ENCODE results near the gene OR14A16. TPM values are rescaled to one million over a fixed set of nuclear protein-coding genes. Genes with fewer than 3 reads are reported as not detected.

The OR14A16 gene
- total RNA-seq, 1 experiment from 2014 or later: not detected

GRCh38 chr1:247812637-247813036 lies 11.3 kb downstream of the OR14A16 start:
- CTCF ChIA-PET: no interaction called here
- no peak for TF ChIP-seq CTCF (conservative IDR thresholded peaks at IDR 0.05; ENCODE audit: low read depth, low read length)
- no peak for TF ChIP-seq EZH2 (IDR thresholded peaks at IDR 0.05; ENCODE audit: borderline replicate concordance, low read depth, low read length, poor library complexity, severe bottlenecking)
- no peak for DNase-seq (ENCODE audit: low spot score)
- POLR2A ChIA-PET (ENCODE audit: low non-redundant PET): no interaction called here
- Histone ChIP-seq H3K4me1 (ENCODE audit: insufficient read depth, low read length, poor library complexity, severe bottlenecking) (no peaks in the 10 kb centered on the region), H3K27me3 (replicated peaks; ENCODE audit: insufficient read depth, low read depth, low read length, poor library complexity) (no peaks in the 10 kb centered on the region), H3K4me3 (ENCODE audit: low read depth, low read length, poor library complexity, severe bottlenecking) (no peak overlapping the region), H3K27ac (ENCODE audit: low read depth, low read length, poor library complexity, severe bottlenecking) (no peak overlapping the region), H3K9me3 (ENCODE audit: low read depth, low read length, poor library complexity, severe bottlenecking) (no peaks in the 10 kb centered on the region), H3K36me3 (ENCODE audit: insufficient read depth, low read length, poor library complexity, severe bottlenecking) (no peaks in the 10 kb centered on the region)
- BruUV-seq (replicated peaks): no TSS peak
- intact Hi-C loops (cut with micrococcal nuclease; ENCODE audit: unreplicated experiment): no loop called here

GRCh38 chr1:247797518-247797917 lies 26.4 kb downstream of the OR14A16 start:
- TF ChIP-seq CTCF (conservative IDR thresholded peaks at IDR 0.05; ENCODE audit: low read depth, low read length): no peak
- POLR2A ChIA-PET (ENCODE audit: low non-redundant PET): no interaction called here
- no TSS peak for BruUV-seq (replicated peaks)

GRCh38 chr1:247769603-247770002 lies 54.3 kb downstream of the OR14A16 start:
- no peak for TF ChIP-seq CTCF (conservative IDR thresholded peaks at IDR 0.05; ENCODE audit: low read depth, low read length)
- TF ChIP-seq EZH2 (IDR thresholded peaks at IDR 0.05; ENCODE audit: borderline replicate concordance, low read depth, low read length, poor library complexity, severe bottlenecking): no peak
- Histone ChIP-seq H3K27me3 (replicated peaks; ENCODE audit: insufficient read depth, low read depth, low read length, poor library complexity) (no peaks in the 10 kb centered on the region), H3K4me3 (ENCODE audit: low read depth, low read length, poor library complexity, severe bottlenecking) (no peak overlapping the region), H3K36me3 (ENCODE audit: insufficient read depth, low read length, poor library complexity, severe bottlenecking) (no peaks in the 10 kb centered on the region), H3K27ac (ENCODE audit: low read depth, low read length, poor library complexity, severe bottlenecking) (no peak overlapping the region), H3K4me1 (ENCODE audit: insufficient read depth, low read length, poor library complexity, severe bottlenecking) (no peaks in the 10 kb centered on the region), H3K9me3 (ENCODE audit: low read depth, low read length, poor library complexity, severe bottlenecking) (no peaks in the 10 kb centered on the region)
- POLR2A ChIA-PET (ENCODE audit: low non-redundant PET): no interaction called here
- BruUV-seq (replicated peaks): no TSS peak
- CTCF ChIA-PET: no interaction called here
- DNase-seq (ENCODE audit: low spot score): no peak
- intact Hi-C loops (cut with micrococcal nuclease; ENCODE audit: unreplicated experiment): no loop called here

More at GRCh38 chr1:247797518-247797917, 26.4 kb downstream of the OR14A16 start:
- Histone ChIP-seq H3K4me1 (ENCODE audit: insufficient read depth, low read length, poor library complexity, severe bottlenecking) (no peaks in the 10 kb centered on the region), H3K36me3 (ENCODE audit: insufficient read depth, low read length, poor library complexity, severe bottlenecking) (no peaks in the 10 kb centered on the region), H3K9me3 (ENCODE audit: low read depth, low read length, poor library complexity, severe bottlenecking) (peaks cover 13% of the 10 kb centered on the region), H3K27me3 (replicated peaks; ENCODE audit: insufficient read depth, low read depth, low read length, poor library complexity) (no peaks in the 10 kb centered on the region), H3K27ac (ENCODE audit: low read depth, low read length, poor library complexity, severe bottlenecking) (no peak overlapping the region), H3K4me3 (ENCODE audit: low read depth, low read length, poor library complexity, severe bottlenecking) (no peak overlapping the region)
- DNase-seq (ENCODE audit: low spot score): no peak
- CTCF ChIA-PET: no interaction called here
- intact Hi-C loops (cut with micrococcal nuclease; ENCODE audit: unreplicated experiment): no loop called here

Other genes starting within 250 kb of the OR14A16 start
- gene OR2G2, start 235.8 kb downstream of the OR14A16 start, total RNA-seq (2021): not detected in 2 replicates
- gene OR2G3, start 218.5 kb downstream of the OR14A16 start, total RNA-seq (2021): not detected in 2 replicates
- gene OR13G1, start 144.4 kb downstream of the OR14A16 start, total RNA-seq (2021): not detected in 2 replicates
- gene OR6F1, start 107.5 kb downstream of the OR14A16 start, total RNA-seq (2021): not detected in 2 replicates
- not detected in 2 replicates for gene OR14K1, start 85.5 kb downstream of the OR14A16 start, total RNA-seq (2021)
- not detected in 2 replicates for gene OR14A2, start 76.0 kb downstream of the OR14A16 start, total RNA-seq (2021)
- gene OR1C1, start 63.6 kb downstream of the OR14A16 start, total RNA-seq (2021): not detected in 2 replicates
- gene OR11L1, start 17.8 kb upstream of the OR14A16 start, total RNA-seq (2021): not detected in 2 replicates
- not detected in 2 replicates for gene TRIM58, start 33.1 kb upstream of the OR14A16 start, total RNA-seq (2021)
- not detected in 2 replicates for gene OR2W3, start 71.5 kb upstream of the OR14A16 start, total RNA-seq (2021)
- gene OR2T8, start 96.1 kb upstream of the OR14A16 start, total RNA-seq (2021): not detected in 2 replicates
- not detected in 2 replicates for gene OR2AJ1, start 100.8 kb upstream of the OR14A16 start, total RNA-seq (2021)
- not detected in 2 replicates for gene OR2L8, start 124.7 kb upstream of the OR14A16 start, total RNA-seq (2021)
- not detected in 2 replicates for gene OR2AK2, start 141.1 kb upstream of the OR14A16 start, total RNA-seq (2021)
- gene OR2L5, start 189.5 kb upstream of the OR14A16 start, total RNA-seq (2021): not detected in 2 replicates
- gene OR2L2, start 206.0 kb upstream of the OR14A16 start, total RNA-seq (2021): 0.13 TPM in 1 of 2 replicates, not detected in the other
- gene OR2L3, start 222.7 kb upstream of the OR14A16 start, total RNA-seq (2021): not detected in 2 replicates

Measured in A673 (cell line).